Osteoblast (primary cell): ENCODE measurements around the gene VMP1. TPM values are rescaled to one million over a fixed set of nuclear protein-coding genes. Genes with fewer than 3 reads are reported as not detected.

Experiments used
- DNase-seq: peaks from one replicate; pipeline ENCODE4 v3.0.0; 2011; ENCODE audit warnings: low spot score, mixed read lengths; ENCODE audit not compliant: insufficient read length; ENCODE audit errors: missing footprints
- H2AFZ ChIP-seq: 2 replicates; pipeline ENCODE4 v1.6.0; 2011; ENCODE audit warnings: mild to moderate bottlenecking, low read length
- H3K27ac ChIP-seq: 2 replicates; pipeline ENCODE4 v1.5.1; 2011; ENCODE audit warnings: mild to moderate bottlenecking, low read depth, low read length, moderate library complexity
- H3K27me3 ChIP-seq: 2 replicates; pipeline ENCODE4 v1.6.0; 2012; ENCODE audit warnings: mild to moderate bottlenecking, control low read depth, inconsistent platforms, low read length, moderate library complexity; ENCODE audit not compliant: insufficient read depth
- H3K36me3 ChIP-seq: 2 replicates; pipeline ENCODE4 v1.5.1; 2011; ENCODE audit warnings: mild to moderate bottlenecking, low read length, control low read depth, moderate library complexity; ENCODE audit not compliant: insufficient read depth
- H3K4me1 ChIP-seq: 2 replicates; pipeline ENCODE4 v1.5.1; 2011; ENCODE audit warnings: mild to moderate bottlenecking, low read length, control low read depth, moderate library complexity; ENCODE audit not compliant: insufficient read depth
- H3K4me2 ChIP-seq: 2 replicates; pipeline ENCODE4 v1.6.0; 2011; ENCODE audit warnings: mild to moderate bottlenecking, low read length; ENCODE audit not compliant: insufficient read depth
- H3K4me3 ChIP-seq: fragments of 200-600 bp; sonication (generic); 3 replicates; pipeline ENCODE4 v1.5.1; 2012; ENCODE audit warnings: mild to moderate bottlenecking, low read length, inconsistent platforms; ENCODE audit not compliant: insufficient read depth
- H3K79me2 ChIP-seq: 2 replicates; pipeline ENCODE4 v1.6.0; 2012; ENCODE audit warnings: mild to moderate bottlenecking, low read length, control low read depth, inconsistent platforms; ENCODE audit not compliant: insufficient read depth
- H3K9me3 ChIP-seq: 2 replicates; pipeline ENCODE4 v1.5.1; 2011; ENCODE audit warnings: low read depth, low read length, control low read depth
- H4K20me1 ChIP-seq: 2 replicates; pipeline ENCODE4 v1.6.0; 2012; ENCODE audit warnings: mild to moderate bottlenecking, low read length, control low read depth; ENCODE audit not compliant: insufficient read depth
- CTCF ChIP-seq: IDR thresholded peaks from 2 replicates; pipeline ENCODE4 v1.5.1; 2011; ENCODE audit warnings: mild to moderate bottlenecking, low read depth, low read length, moderate library complexity; ENCODE audit errors: extremely low read depth
- total RNA-seq: library from RNA; depleted of rRNA; stranded (reverse); fragments of >200 nt; gene quantifications from 2 replicates; pipeline ENCODE4 v1.2.3, GENCODE V29; 2012

Gene VMP1
- total RNA-seq, 1 donor: 415 TPM

GRCh38 chr17:59688008-59688407 is 19.4 kb upstream of the VMP1 start:
- no peak overlapping the region for H2AFZ ChIP-seq
- peaks cover 89% of the 10 kb centered on the region for H3K79me2 ChIP-seq
- no peaks in the 10 kb centered on the region for H3K27me3 ChIP-seq
- no peak for DNase-seq
- peaks cover 14% of the 10 kb centered on the region for H4K20me1 ChIP-seq
- no peak for TF ChIP-seq CTCF
- peaks cover 95% of the 10 kb centered on the region for H3K36me3 ChIP-seq
- H3K27ac ChIP-seq: no peak overlapping the region
- H3K4me3 ChIP-seq: no peak overlapping the region
- H3K4me1 ChIP-seq: peaks cover 2% of the 10 kb centered on the region
- H3K9me3 ChIP-seq: no peaks in the 10 kb centered on the region
- no peak overlapping the region for H3K4me2 ChIP-seq

- no peaks in the 10 kb centered on the region for H3K4me1 ChIP-seq
- H2AFZ ChIP-seq: no peak overlapping the region
- TF ChIP-seq CTCF: no peak
- no peaks in the 10 kb centered on the region for H3K27me3 ChIP-seq
- H3K4me2 ChIP-seq: no peak overlapping the region
- no peaks in the 10 kb centered on the region for H3K9me3 ChIP-seq
- no peak overlapping the region for H3K4me3 ChIP-seq
- no peak overlapping the region for H3K27ac ChIP-seq
- peaks cover 88% of the 10 kb centered on the region for H3K79me2 ChIP-seq
- peaks cover 95% of the 10 kb centered on the region for H3K36me3 ChIP-seq
- DNase-seq: no peak
- peaks cover 14% of the 10 kb centered on the region for H4K20me1 ChIP-seq
Measured at GRCh38 chr17:59688496-59688895, 19.0 kb upstream of the VMP1 start.

- TF ChIP-seq CTCF: no peak
- no peaks in the 10 kb centered on the region for H3K9me3 ChIP-seq
- peaks cover 97% of the 10 kb centered on the region for H3K36me3 ChIP-seq
- H3K27me3 ChIP-seq: no peaks in the 10 kb centered on the region
- H2AFZ ChIP-seq: no peak overlapping the region
- H3K4me1 ChIP-seq: no peaks in the 10 kb centered on the region
- peaks cover 25% of the 10 kb centered on the region for H4K20me1 ChIP-seq
- H3K4me2 ChIP-seq: no peak overlapping the region
- DNase-seq: no peak
- H3K4me3 ChIP-seq: no peak overlapping the region
- no peak overlapping the region for H3K27ac ChIP-seq
- peaks cover 90% of the 10 kb centered on the region for H3K79me2 ChIP-seq
Measured at GRCh38 chr17:59693582-59693981, 13.9 kb upstream of the VMP1 start.

- Histone ChIP-seq H3K9me3 (no peaks in the 10 kb centered on the region), H3K27ac (no peak overlapping the region), H3K4me1 (no peaks in the 10 kb centered on the region), H2AFZ (no peak overlapping the region), H3K27me3 (no peaks in the 10 kb centered on the region), H3K4me3 (no peak overlapping the region), H4K20me1 (peaks cover 30% of the 10 kb centered on the region), H3K4me2 (no peak overlapping the region), H3K36me3 (peaks cover 97% of the 10 kb centered on the region), H3K79me2 (peaks cover 91% of the 10 kb centered on the region)
- no peak for DNase-seq
- no peak for TF ChIP-seq CTCF
Measured at GRCh38 chr17:59694344-59694743, 13.1 kb upstream of the VMP1 start.
